ENCODE measurements around the gene ZNF664. TPM values are rescaled to one million over a fixed set of nuclear protein-coding genes. Genes with fewer than 3 reads are reported as not detected.

The ZNF664 gene
- total RNA-seq, 2 experiments from 2014 or later = 53.2 to 56.9 TPM

DNA sequence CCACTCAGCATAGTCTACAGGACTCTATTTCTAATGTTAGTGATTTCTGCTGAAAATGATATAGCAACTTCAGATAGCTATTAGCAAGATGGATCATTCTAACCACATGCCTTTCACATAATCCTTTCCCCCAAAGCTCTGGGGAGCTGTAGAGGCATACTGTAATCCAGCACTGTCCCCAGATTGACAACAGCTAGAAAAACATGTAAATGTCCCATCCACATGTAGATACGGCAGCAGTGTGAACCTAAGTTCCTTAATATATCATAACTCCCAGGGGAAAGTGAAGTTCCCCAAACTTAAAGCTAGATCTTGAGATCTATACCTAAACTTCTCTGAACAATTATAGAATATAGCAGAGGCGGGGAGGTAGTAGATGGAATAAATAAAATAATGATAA is 14.0 kb downstream of the ZNF664 start:
- no peak for DNase-seq
- Mint-ChIP-seq H3K4me3 (no peak overlapping the region), H3K27me3 (no peaks in the 10 kb centered on the region), H3K27ac (no peak overlapping the region), H3K9me3 (no peaks in the 10 kb centered on the region), H3K4me1 (ENCODE audit: low read depth) (peaks cover 19% of the 10 kb centered on the region), H3K36me3 (peaks cover 21% of the 10 kb centered on the region)
- intact Hi-C loops (cut with micrococcal nuclease) = no loop called here
- ChIA-PET POLR2A (interaction anchor here (1.2 to 1.3 kb wide), 2 partner anchors 14 to 86 kb away, joined by 3 to 4 read pairs; partner anchors contain the start of genes CCDC92 and ZNF664), CTCF (interaction anchor here (0.6 to 8.3 kb wide), 3 partner anchors 26 to 83 kb away, joined by 3 to 107 read pairs (median 3); no protein-coding TSS in a partner anchor)

DNA sequence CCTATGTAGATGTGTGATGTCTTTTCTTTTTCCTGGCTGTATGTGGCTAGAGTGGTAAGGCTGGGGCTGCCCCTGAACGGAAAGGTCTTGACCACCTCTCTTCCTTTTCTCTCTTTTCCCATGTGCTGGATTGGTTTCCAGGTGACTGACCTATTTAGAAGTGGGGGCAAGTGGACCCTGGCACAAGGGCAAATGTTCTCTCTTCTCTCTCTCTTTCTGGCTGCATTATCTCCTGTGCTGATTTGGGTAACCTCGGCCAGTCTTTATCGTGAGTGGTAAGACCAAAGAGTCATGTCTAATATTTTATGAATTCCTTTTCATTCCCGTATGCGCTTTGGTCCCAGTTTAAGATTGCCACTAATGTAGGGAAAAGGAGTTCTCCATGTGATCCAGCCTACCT is 16.2 kb downstream of the ZNF664 start:
- ChIA-PET CTCF (interaction anchor here (8.3 kb wide), 1 partner anchor 86 kb away, joined by 107 read pairs; no protein-coding TSS in a partner anchor), POLR2A (no interaction called here)
- H3K36me3 Mint-ChIP-seq = peaks cover 23% of the 10 kb centered on the region
- H3K4me1 Mint-ChIP-seq (ENCODE audit: low read depth) = peaks cover 15% of the 10 kb centered on the region
- no peak overlapping the region for H3K27ac Mint-ChIP-seq
- intact Hi-C loops (cut with micrococcal nuclease) = no loop called here
- DNase-seq = no peak
- H3K9me3 Mint-ChIP-seq = no peaks in the 10 kb centered on the region
- H3K27me3 Mint-ChIP-seq = no peaks in the 10 kb centered on the region
- H3K4me3 Mint-ChIP-seq = no peak overlapping the region

DNA sequence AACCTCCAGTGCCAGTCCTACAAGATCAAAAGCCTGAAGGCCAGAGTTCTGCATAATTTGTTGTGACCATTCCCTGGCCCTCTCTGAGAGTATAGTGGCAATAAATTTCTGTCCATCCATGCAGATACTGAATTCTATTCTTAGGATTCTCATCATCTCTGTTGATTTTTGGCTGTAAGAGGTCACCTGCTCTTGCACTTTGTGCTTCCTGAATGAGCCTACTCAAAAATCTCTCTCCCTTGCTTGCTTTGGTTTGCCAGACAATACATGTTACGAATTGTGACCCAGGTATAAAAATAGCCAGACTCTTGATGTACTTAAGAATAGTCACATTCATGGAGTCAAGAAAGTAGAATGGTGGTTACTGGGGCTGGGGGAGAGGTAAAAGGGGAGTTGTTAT is 16.7 kb downstream of the ZNF664 start:
- Mint-ChIP-seq H3K4me3 (no peak overlapping the region), H3K27ac (no peak overlapping the region), H3K36me3 (peaks cover 23% of the 10 kb centered on the region), H3K27me3 (no peaks in the 10 kb centered on the region), H3K9me3 (no peaks in the 10 kb centered on the region), H3K4me1 (ENCODE audit: low read depth) (peaks cover 15% of the 10 kb centered on the region)
- intact Hi-C loops (cut with micrococcal nuclease) = no loop called here
- CTCF ChIA-PET = interaction anchor here (1.0 kb wide), 1 partner anchor 86 kb away, joined by 4 read pairs; no protein-coding TSS in a partner anchor
- DNase-seq = no peak
- POLR2A ChIA-PET = no interaction called here

DNA sequence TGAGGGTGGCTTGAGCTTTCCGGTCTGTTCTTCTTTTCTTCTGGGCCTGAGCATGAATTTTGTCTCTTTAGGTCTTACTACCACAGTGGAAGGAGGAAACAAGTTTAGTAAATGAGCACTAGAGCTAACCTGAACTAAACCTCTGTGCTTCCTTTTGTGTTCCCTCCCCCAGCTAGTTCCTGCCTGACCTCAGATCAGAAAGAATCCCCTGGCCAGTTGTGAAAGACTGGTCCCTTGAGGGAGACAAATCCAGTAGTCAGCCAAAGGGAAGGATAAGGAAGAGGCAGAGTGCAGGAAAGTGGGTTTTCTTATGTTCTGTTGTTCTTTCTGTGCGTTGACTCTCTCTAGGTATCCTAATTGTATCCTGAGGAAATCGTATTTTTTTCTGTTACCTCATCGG is 17.5 kb downstream of the ZNF664 start:
- Mint-ChIP-seq H3K27ac (no peak overlapping the region), H3K9me3 (no peaks in the 10 kb centered on the region), H3K4me1 (ENCODE audit: low read depth) (peaks cover 18% of the 10 kb centered on the region), H3K4me3 (no peak overlapping the region), H3K36me3 (peaks cover 26% of the 10 kb centered on the region), H3K27me3 (no peaks in the 10 kb centered on the region)
- ChIA-PET POLR2A (no interaction called here), CTCF (interaction anchor here (1.0 kb wide), 2 partner anchors 85 to 86 kb away, joined by 3 to 4 read pairs; no protein-coding TSS in a partner anchor)
- DNase-seq = no peak
- intact Hi-C loops (cut with micrococcal nuclease) = no loop called here

DNA sequence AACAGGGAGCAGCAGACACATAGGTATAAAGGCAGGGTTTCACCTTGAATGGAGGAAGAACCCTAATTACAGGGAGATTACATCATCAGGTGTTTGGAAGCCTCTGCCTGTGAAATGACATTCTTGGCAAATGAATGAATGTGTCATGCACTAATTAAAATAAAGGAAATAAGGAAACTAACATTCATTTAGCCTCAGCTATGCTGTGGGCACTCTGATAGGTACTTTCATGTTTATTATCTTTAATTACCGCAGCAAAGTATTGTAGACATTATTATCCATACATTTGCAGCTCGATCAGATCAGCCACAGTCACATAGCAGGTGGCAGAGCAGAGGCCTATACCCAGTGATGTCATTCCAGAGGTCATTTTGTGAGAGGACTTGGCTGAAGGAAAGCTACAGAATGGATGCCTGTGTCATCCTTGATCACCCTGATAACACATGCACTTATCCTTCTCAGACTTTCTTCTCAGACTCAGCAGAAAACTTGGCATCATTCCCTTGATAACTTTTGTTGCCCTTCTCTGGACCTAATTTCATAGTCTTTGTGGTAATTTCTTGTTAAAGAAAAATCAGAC is 18.4 kb downstream of the ZNF664 start:
- ChIA-PET CTCF (interaction anchor here (1.0 kb wide), 1 partner anchor 86 kb away, joined by 3 read pairs; no protein-coding TSS in a partner anchor), POLR2A (no interaction called here)
- H3K4me1 Mint-ChIP-seq (ENCODE audit: low read depth) = peaks cover 21% of the 10 kb centered on the region
- intact Hi-C loops (cut with micrococcal nuclease) = no loop called here
- no peak for DNase-seq
- no peak overlapping the region for H3K27ac Mint-ChIP-seq
- no peak overlapping the region for H3K4me3 Mint-ChIP-seq
- H3K9me3 Mint-ChIP-seq = no peaks in the 10 kb centered on the region
- H3K36me3 Mint-ChIP-seq = peaks cover 27% of the 10 kb centered on the region
- no peaks in the 10 kb centered on the region for H3K27me3 Mint-ChIP-seq

DNA sequence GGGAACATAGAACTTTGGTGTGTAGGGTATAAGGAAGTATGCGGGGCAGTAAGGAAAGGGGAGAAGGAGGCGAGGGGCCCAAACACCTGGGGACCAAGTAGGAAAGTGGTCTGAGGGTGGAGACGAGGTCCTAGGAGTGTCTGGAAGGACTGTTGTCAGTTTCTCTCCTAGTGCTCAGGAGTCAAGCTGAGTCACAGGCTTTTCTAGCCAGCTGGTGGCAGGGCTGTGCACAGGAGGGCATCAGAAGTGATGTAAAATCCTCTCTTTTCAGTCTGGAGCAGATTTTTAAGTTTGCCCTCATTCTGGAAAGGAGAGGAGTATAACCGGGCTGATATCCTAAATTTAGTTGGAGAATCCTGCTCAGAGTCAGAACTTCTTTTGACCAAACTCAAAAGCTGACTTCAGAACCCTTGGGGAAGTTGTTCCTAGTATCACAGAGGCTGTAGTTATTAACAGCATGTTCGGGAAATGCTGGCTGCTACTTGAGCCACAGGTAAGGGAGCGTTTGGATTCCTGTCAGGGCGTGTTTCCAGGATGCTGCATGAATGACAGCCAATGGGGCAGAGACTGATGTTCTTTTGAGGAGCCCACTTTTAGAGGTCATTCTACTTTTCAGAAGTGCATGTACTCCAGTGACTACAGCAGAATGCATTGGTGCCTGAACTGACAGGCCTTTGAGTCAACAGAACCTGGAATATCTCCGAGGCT is 19.3 kb downstream of the ZNF664 start:
- Mint-ChIP-seq H3K27ac (no peak overlapping the region), H3K36me3 (peaks cover 27% of the 10 kb centered on the region), H3K27me3 (no peaks in the 10 kb centered on the region), H3K4me3 (no peak overlapping the region), H3K9me3 (no peaks in the 10 kb centered on the region), H3K4me1 (ENCODE audit: low read depth) (peaks cover 20% of the 10 kb centered on the region)
- CTCF ChIA-PET = no interaction called here
- DNase-seq = no peak
- intact Hi-C loops (cut with micrococcal nuclease) = no loop called here
- POLR2A ChIA-PET = no interaction called here

DNA sequence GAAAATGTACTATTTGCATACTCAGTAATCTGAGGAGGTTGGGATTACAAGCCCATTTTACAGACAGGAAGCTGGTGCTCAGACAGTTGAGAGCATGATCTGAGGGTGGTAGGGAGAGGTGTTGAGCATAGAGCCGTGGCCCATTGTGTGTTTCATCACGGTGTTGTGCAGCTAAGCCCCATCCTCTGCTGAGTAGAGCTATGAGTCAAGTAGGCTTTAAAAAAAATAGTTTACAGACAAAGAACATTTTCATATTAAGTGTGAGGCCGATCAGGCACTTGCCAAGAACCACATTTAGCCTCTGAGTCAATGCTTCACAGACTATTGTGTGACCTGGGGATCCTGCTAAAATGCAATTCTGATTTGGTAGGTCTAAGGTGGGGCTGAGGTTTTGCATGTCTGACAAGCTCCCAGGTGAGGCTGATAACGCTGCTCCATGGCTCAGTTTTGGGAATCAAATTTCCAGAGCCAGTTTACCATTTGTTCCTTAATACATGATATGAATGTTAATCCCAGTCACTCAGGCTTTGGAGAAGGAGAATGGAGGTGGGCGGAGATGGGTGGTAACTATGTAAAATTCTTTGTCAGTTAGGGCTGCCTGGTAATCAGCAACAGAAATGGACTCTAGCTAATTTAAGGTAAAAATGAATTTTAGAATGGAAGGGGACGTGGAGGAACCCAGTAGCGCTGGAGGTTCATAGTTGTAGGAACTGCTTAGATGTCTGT is 22.2 kb downstream of the ZNF664 start:
- intact Hi-C loops (cut with micrococcal nuclease) = no loop called here
- DNase-seq = peak; percentile 36
- H3K9me3 Mint-ChIP-seq = no peaks in the 10 kb centered on the region
- no peaks in the 10 kb centered on the region for H3K27me3 Mint-ChIP-seq
- ChIA-PET POLR2A (no interaction called here), CTCF (interaction anchor here (0.8 kb wide), 1 partner anchor 12 kb away, joined by 3 read pairs; no protein-coding TSS in a partner anchor)
- H3K4me1 Mint-ChIP-seq (ENCODE audit: low read depth) = peaks cover 22% of the 10 kb centered on the region
- peaks cover 10% of the 10 kb centered on the region for H3K36me3 Mint-ChIP-seq
- no peak overlapping the region for H3K4me3 Mint-ChIP-seq
- H3K27ac Mint-ChIP-seq = no peak overlapping the region

DNA sequence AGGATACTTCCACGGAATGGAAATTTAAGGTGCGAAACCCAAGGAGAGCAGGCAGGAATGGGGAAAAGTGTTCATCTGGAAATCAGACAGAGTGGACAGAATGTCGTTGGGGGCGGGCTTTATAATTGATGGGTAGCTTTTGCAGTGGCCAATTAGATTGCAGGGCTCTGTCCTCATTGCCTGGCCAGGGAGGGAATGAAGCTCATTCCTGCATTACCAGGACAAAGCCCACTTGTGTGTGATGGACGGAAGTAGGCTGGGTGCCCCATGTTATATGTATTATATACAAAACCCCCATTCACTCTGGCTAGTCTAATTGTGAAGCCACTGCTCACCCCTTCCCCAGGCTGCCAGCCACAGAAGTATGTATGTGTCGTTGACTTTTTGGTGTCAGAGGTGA is 23.6 kb downstream of the ZNF664 start:
- intact Hi-C loops (cut with micrococcal nuclease) = no loop called here
- no peak for DNase-seq
- H3K4me1 Mint-ChIP-seq (ENCODE audit: low read depth) = peaks cover 19% of the 10 kb centered on the region
- no peaks in the 10 kb centered on the region for H3K27me3 Mint-ChIP-seq
- POLR2A ChIA-PET = no interaction called here
- no peak overlapping the region for H3K4me3 Mint-ChIP-seq
- CTCF ChIA-PET = interaction anchor here (1.0 to 1.5 kb wide), 4 partner anchors 11 to 92 kb away, joined by 3 to 7 read pairs (median 5); no protein-coding TSS in a partner anchor
- peaks cover 8% of the 10 kb centered on the region for H3K36me3 Mint-ChIP-seq
- H3K27ac Mint-ChIP-seq = no peak overlapping the region
- H3K9me3 Mint-ChIP-seq = no peaks in the 10 kb centered on the region

DNA sequence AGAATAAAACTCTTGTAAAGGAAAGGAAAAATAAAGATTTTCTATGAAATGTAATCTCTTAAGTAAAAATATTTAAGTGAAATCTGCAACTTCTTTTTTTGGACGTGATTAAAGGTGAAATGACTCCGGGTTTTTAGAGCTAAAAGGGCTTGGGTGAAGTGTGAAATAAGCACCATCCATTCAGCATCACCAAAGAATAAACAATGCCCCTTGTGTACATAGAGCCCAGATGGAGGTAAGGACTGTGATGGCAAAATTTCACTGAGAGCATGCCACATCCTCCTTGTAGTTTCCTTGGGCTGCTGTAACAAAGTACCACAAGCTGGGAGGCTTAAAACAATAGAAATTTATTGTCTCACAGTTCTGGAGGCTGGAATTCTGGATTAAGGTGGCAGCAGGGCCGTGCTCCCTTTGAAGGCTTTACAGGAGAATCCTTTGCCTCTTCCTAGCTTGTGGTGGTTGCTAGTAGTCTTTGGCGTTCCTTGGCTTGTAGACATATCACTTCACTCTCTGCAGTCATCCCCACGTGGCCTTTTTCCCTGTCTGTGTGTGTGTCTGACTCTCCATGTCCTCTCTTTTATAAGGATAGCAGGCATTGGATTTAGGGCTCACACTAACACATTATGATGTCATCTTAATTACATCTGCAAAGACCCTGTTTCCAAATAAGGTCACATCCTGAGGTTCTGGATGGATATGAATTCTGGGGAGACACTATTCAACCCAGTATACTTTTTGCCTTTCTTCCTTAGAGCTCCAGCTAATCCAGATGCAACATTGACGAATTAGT is 24.2 kb downstream of the ZNF664 start:
- Mint-ChIP-seq H3K36me3 (peaks cover 8% of the 10 kb centered on the region), H3K27ac (no peak overlapping the region)

DNA sequence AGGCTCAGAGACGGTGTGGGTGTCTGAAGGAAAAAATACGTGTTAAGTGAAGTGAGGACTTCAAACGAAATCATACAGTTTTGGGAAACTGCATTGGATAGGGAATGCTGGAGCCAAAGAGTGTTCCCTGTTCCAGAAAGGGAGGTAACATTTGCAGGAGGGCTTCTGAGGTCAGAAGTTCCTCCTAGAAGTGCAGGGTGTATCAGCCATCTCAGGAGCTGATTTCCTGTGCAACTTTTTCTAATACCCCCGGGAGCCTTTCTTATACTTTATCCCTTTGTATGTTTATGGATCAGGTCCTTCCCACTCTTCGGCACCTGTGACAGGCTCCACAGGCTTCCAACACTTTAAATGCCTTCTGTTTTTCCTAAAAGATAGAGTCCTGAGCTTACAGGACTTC is 24.9 kb downstream of the ZNF664 start:
- no peak overlapping the region for H3K4me3 Mint-ChIP-seq
- H3K4me1 Mint-ChIP-seq (ENCODE audit: low read depth) = peaks cover 19% of the 10 kb centered on the region
- no peak overlapping the region for H3K27ac Mint-ChIP-seq
- DNase-seq = no peak
- CTCF ChIA-PET = no interaction called here
- intact Hi-C loops (cut with micrococcal nuclease) = no loop called here
- no peaks in the 10 kb centered on the region for H3K27me3 Mint-ChIP-seq
- POLR2A ChIA-PET = no interaction called here
- H3K9me3 Mint-ChIP-seq = no peaks in the 10 kb centered on the region
- peaks cover 8% of the 10 kb centered on the region for H3K36me3 Mint-ChIP-seq

More for the DNA sequence above, 24.2 kb downstream of the ZNF664 start:
- intact Hi-C loops (cut with micrococcal nuclease) = no loop called here
- H3K9me3 Mint-ChIP-seq = no peaks in the 10 kb centered on the region
- CTCF ChIA-PET = interaction anchor here (1.1 to 1.5 kb wide), 3 partner anchors 13 to 92 kb away, joined by 3 to 7 read pairs (median 5); no protein-coding TSS in a partner anchor
- H3K4me1 Mint-ChIP-seq (ENCODE audit: low read depth) = peaks cover 19% of the 10 kb centered on the region
- no peak for DNase-seq
- POLR2A ChIA-PET = no interaction called here
- no peak overlapping the region for H3K4me3 Mint-ChIP-seq
- H3K27me3 Mint-ChIP-seq = no peaks in the 10 kb centered on the region

DNA sequence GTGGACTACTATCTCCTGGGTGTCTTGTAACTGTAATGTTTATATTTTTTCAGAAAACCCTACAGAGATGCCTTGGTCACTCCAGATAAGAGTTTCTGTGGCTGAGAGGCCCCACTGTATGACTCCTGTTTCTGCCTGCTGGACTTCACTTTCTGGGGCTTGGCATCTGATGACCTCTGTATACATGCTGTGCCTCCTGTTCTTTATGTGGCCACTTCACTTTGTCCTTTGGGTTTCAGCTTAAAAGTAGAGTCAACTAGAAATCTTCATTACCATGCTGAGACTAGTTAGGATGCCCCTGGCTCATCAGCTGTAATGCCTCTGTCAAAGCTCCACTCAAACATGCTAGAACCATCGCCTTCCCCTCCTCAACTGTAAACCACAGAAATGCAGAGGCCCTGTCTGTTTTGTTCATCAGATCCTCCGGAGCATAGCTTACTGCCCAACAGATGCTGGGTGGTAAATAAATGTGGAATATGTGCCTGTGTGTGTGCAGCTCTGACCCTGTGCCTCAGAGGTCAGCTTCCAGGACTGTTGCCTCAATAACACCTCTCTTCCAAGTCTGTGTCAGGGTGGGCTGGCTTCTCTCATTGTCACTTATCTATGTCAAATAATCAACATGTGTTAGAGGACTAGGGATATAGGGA is 25.5 kb downstream of the ZNF664 start:
- no peak overlapping the region for H3K4me3 Mint-ChIP-seq
- ChIA-PET CTCF (no interaction called here), POLR2A (no interaction called here)
- H3K36me3 Mint-ChIP-seq = peaks cover 8% of the 10 kb centered on the region
- H3K27ac Mint-ChIP-seq = no peak overlapping the region
- H3K27me3 Mint-ChIP-seq = no peaks in the 10 kb centered on the region
- intact Hi-C loops (cut with micrococcal nuclease) = no loop called here
- peaks cover 19% of the 10 kb centered on the region for H3K4me1 Mint-ChIP-seq (ENCODE audit: low read depth)
- H3K9me3 Mint-ChIP-seq = no peaks in the 10 kb centered on the region
- no peak for DNase-seq

All from activated CD4-positive, alpha-beta memory T cell treated with anti-CD3 and anti-CD28 coated beads for 36 hours (primary cell).